ENCODE measurements around the gene POLE. TPM values are rescaled to one million over a fixed set of nuclear protein-coding genes. Genes with fewer than 3 reads are reported as not detected.
A peak's percentile ranks its signal among the peaks of the same experiment; 100 is the strongest.

The POLE gene
- total and polyA plus RNA-seq, 9 of the 15 experiments (the other 6 are each of a cell fraction or from before 2014, with no cell fraction given), result 2.4 to 154 (median 49.6) TPM

DNA sequence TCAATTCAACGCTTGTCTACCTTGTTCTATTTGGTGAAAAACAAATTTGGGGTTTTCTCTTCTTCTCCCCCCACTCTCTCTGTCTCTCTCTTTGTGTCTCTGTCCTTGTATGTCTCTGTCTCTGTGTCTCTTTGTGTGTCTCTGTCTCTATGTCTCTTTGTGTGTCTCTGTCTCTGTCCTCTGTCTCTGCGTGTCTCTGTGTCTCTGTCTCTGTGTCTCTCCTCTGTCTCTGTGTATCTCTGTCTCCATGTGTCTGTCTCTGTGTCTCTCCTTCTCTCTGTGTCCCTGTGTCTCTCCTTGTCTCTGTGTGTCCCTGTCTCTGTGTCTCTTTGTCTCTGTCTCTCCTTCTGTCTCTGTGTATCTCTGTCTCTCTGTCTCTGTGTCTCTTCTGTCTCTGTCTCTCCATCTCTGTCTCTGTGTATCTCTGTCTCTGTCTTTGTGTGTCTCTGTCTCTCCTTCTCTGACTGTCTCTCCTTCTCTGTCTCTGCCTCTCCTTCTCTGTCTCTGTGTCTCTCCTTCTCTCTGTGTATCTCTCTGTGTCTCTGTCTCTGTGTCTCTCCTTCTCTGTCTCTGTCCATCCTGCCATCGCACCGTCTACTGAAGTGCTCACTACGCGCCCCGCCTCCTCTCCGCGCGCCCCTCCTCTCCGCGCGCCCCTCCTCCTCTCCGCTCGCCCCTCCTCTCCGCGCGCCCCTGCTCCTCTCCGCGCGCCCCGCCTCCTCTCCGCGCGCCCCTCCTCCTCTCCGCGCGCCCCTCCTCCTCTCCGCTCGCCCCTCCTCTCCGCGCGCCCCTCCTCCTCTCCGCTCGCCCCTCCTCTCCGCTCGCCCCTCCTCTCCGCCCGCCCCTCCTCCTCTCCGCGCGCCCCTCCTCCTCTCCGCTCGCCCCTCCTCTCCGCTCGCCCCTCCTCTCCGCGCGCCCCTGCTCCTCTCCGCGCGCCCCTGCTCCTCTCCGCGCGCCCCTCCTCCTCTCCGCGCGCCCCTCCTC lies 89.5 kb downstream of the POLE start (continued):
- TF ChIP-seq NCOA6 (IDR thresholded peaks at IDR 0.05), result no peak
- no peak for TF ChIP-seq CBX1 (IDR thresholded peaks at IDR 0.05; ENCODE audit: low read depth)
- no peak for TF ChIP-seq KDM2B (CRISPR knock-in tag; IDR thresholded peaks at IDR 0.05)
- no peak for TF ChIP-seq SMARCE1 (IDR thresholded peaks at IDR 0.05)
- no peak for TF ChIP-seq PTRF (tag; IDR thresholded peaks at IDR 0.05)
- no peak for TF ChIP-seq XRCC4 (IDR thresholded peaks at IDR 0.05; ENCODE audit: extremely low read depth, insufficient read depth, insufficient read length)
- no peak for TF ChIP-seq DDX20 (tag; IDR thresholded peaks at IDR 0.05; ENCODE audit: low read depth)
- TF ChIP-seq, protein P1, sequence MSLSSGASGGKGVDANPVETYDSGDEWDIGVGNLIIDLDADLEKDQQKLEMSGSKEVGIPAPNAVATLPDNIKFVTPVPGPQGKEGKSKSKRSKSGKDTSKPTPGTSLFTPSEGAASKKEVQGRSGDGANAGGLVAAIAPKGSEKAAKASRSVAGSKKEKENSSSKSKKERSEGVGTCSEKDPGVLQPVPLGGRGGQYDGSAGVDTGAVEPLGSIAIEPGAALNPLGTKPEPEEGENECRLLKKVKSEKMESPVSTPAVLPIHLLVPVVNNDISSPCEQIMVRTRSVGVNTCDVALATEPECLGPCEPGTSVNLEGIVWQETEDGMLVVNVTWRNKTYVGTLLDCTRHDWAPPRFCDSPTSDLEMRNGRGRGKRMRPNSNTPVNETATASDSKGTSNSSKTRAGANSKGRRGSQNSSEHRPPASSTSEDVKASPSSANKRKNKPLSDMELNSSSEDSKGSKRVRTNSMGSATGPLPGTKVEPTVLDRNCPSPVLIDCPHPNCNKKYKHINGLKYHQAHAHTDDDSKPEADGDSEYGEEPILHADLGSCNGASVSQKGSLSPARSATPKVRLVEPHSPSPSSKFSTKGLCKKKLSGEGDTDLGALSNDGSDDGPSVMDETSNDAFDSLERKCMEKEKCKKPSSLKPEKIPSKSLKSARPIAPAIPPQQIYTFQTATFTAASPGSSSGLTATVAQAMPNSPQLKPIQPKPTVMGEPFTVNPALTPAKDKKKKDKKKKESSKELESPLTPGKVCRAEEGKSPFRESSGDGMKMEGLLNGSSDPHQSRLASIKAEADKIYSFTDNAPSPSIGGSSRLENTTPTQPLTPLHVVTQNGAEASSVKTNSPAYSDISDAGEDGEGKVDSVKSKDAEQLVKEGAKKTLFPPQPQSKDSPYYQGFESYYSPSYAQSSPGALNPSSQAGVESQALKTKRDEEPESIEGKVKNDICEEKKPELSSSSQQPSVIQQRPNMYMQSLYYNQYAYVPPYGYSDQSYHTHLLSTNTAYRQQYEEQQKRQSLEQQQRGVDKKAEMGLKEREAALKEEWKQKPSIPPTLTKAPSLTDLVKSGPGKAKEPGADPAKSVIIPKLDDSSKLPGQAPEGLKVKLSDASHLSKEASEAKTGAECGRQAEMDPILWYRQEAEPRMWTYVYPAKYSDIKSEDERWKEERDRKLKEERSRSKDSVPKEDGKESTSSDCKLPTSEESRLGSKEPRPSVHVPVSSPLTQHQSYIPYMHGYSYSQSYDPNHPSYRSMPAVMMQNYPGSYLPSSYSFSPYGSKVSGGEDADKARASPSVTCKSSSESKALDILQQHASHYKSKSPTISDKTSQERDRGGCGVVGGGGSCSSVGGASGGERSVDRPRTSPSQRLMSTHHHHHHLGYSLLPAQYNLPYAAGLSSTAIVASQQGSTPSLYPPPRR (CRISPR knock-in tag; IDR thresholded peaks at IDR 0.05; ENCODE audit: borderline replicate concordance), result no peak
- TF ChIP-seq CHD1 (IDR thresholded peaks at IDR 0.05; ENCODE audit: low read length), result no peak
- TF ChIP-seq NONO (IDR thresholded peaks at IDR 0.05; ENCODE audit: low read depth in 2 of 2, low read length in 1 of 2), result no peak
- no peak for TF ChIP-seq FIP1L1 (IDR thresholded peaks at IDR 0.05; ENCODE audit: low read depth, low read length, poor library complexity, severe bottlenecking)
- TF ChIP-seq TAF15 (IDR thresholded peaks at IDR 0.05; ENCODE audit: low read depth, low read length), result no peak
- TF ChIP-seq, protein P2, sequence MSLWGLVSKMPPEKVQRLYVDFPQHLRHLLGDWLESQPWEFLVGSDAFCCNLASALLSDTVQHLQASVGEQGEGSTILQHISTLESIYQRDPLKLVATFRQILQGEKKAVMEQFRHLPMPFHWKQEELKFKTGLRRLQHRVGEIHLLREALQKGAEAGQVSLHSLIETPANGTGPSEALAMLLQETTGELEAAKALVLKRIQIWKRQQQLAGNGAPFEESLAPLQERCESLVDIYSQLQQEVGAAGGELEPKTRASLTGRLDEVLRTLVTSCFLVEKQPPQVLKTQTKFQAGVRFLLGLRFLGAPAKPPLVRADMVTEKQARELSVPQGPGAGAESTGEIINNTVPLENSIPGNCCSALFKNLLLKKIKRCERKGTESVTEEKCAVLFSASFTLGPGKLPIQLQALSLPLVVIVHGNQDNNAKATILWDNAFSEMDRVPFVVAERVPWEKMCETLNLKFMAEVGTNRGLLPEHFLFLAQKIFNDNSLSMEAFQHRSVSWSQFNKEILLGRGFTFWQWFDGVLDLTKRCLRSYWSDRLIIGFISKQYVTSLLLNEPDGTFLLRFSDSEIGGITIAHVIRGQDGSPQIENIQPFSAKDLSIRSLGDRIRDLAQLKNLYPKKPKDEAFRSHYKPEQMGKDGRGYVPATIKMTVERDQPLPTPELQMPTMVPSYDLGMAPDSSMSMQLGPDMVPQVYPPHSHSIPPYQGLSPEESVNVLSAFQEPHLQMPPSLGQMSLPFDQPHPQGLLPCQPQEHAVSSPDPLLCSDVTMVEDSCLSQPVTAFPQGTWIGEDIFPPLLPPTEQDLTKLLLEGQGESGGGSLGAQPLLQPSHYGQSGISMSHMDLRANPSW (CRISPR knock-in tag; IDR thresholded peaks at IDR 0.05), result no peak
- no peak for TF ChIP-seq SMAD2 (IDR thresholded peaks at IDR 0.05; ENCODE audit: low read depth, low read length)
- TF ChIP-seq KLF10 (CRISPR knock-in tag; IDR thresholded peaks at IDR 0.05), result no peak
- peak; percentile 63; the same call in 1 of the 2 replicates for TF ChIP-seq ADNP (tag; IDR thresholded peaks at IDR 0.05)
- no peak for TF ChIP-seq DACH1 (IDR thresholded peaks at IDR 0.05; ENCODE audit: partially characterized antibody)
- TF ChIP-seq ELF4 (CRISPR knock-in tag; IDR thresholded peaks at IDR 0.05), result no peak
- TF ChIP-seq CBX3 (IDR thresholded peaks at IDR 0.05; ENCODE audit: borderline replicate concordance in 1 of 2, low read length in 2 of 2), result no peak
- TF ChIP-seq KAT7 (CRISPR knock-in tag; IDR thresholded peaks at IDR 0.05; ENCODE audit: borderline replicate concordance), result no peak
- TF ChIP-seq PRMT5 (CRISPR knock-in tag; IDR thresholded peaks at IDR 0.05), result no peak
- no peak for TF ChIP-seq SMARCA5 (IDR thresholded peaks at IDR 0.05)
